H1 (cell line): Measurements from ENCODE around the gene PRSS23. TPM values are rescaled to one million over a fixed set of nuclear protein-coding genes. Genes with fewer than 3 reads are reported as not detected.

ENCODE experiments used
- CTCF ChIA-PET: fragments of 300-600 bp; sonication (Branson Sonifier 250); formaldehyde crosslinking; loops from one replicate; lab custom pipeline; 2021; ENCODE audit not compliant: partially characterized antibody; lab: Charles Lee
- POLR2A ChIA-PET: fragments of 300-600 bp; sonication (Branson Sonifier 250); formaldehyde crosslinking; loops from one replicate; lab custom pipeline; 2021; ENCODE audit warnings: inconsistent platforms; ENCODE audit not compliant: partially characterized antibody; lab: Charles Lee
- DNase-seq, 2 experiments: peaks; one replicate each; pipeline versions ENCODE4 v3.0.0 to v3.0.0-alpha.2; 2010 to 2022; ENCODE audit warnings: low spot score in 2 of 2, low read depth in 1 of 2, mixed read lengths in 1 of 2
- FAIRE-seq: peaks from 2 replicates; lab custom pipeline; 2011; peaks lifted over from hg19 to GRCh38; lab: Jason Lieb, UNC
- H2AFZ ChIP-seq: 2 replicates; pipeline ENCODE4 v1.8.1; 2012; ENCODE audit warnings: low read length, inconsistent platforms
- H2AK5ac ChIP-seq: 2 replicates; pipeline ENCODE4 v1.6.1; 2013; ENCODE audit warnings: low read depth, low read length
- H2BK120ac ChIP-seq: replicated peaks from 2 replicates; pipeline ENCODE3; 2013; ENCODE audit warnings: low read depth, low read length, inconsistent platforms
- H2BK12ac ChIP-seq: 2 replicates; pipeline ENCODE4 v1.6.1; 2013; ENCODE audit warnings: low read depth, low read length
- H2BK15ac ChIP-seq: 2 replicates; pipeline ENCODE4 v1.6.1; 2013; ENCODE audit warnings: low read length
- H2BK20ac ChIP-seq: 2 replicates; pipeline ENCODE4 v1.6.1; 2013; ENCODE audit warnings: low read length
- H2BK5ac ChIP-seq: 2 replicates; pipeline ENCODE4 v1.6.1; 2013; ENCODE audit warnings: low read depth, low read length
- H3K14ac ChIP-seq: 2 replicates; pipeline ENCODE4 v1.6.1; 2013; ENCODE audit warnings: inconsistent platforms; ENCODE audit not compliant: insufficient read length
- H3K18ac ChIP-seq: 2 replicates; pipeline ENCODE4 v1.6.1; 2013; ENCODE audit warnings: low read length; ENCODE audit errors: extremely low read depth
- H3K23ac ChIP-seq: 2 replicates; pipeline ENCODE4 v1.6.1; 2013; ENCODE audit warnings: inconsistent platforms; ENCODE audit not compliant: insufficient read length
- H3K23me2 ChIP-seq: 2 replicates; pipeline ENCODE4 v1.6.1; 2013; ENCODE audit warnings: low read depth, low read length
- H3K27ac ChIP-seq: 2 replicates; pipeline ENCODE4 v1.6.1; 2011; ENCODE audit warnings: low read depth, low read length, inconsistent platforms
- H3K27me3 ChIP-seq, 4 experiments: replicated peaks in 1 of 4; 1 replicate in 1 of 4; 2 replicates in 3 of 4; pipeline versions ENCODE4 v1.6.1 to v1.8.1; 2011 to 2013; ENCODE audit warnings: low read length in 3 of 4, mild to moderate bottlenecking in 3 of 4, inconsistent platforms in 2 of 4, mixed read lengths in 2 of 4, moderate library complexity in 1 of 4; ENCODE audit not compliant: control insufficient read depth in 3 of 4, insufficient read depth in 3 of 4; ENCODE audit errors: extremely low read depth in 1 of 4
- H3K36me3 ChIP-seq, 4 experiments: 2 replicates each; pipeline versions ENCODE4 v1.6.1 to v1.8.1; 2011 to 2013; ENCODE audit warnings: mild to moderate bottlenecking in 4 of 4, low read length in 3 of 4, moderate library complexity in 2 of 4, control low read depth in 1 of 4, inconsistent platforms in 1 of 4; ENCODE audit not compliant: insufficient read depth in 4 of 4, control insufficient read depth in 2 of 4
- H3K4ac ChIP-seq: replicated peaks from 2 replicates; pipeline ENCODE3; 2013; ENCODE audit warnings: low read length, low read depth, mixed read lengths, inconsistent platforms; ENCODE audit not compliant: insufficient read length
- H3K4me1 ChIP-seq, 4 experiments: replicated peaks in 1 of 4; 1 replicate in 1 of 4; 2 replicates in 3 of 4; pipeline versions ENCODE4 v1.6.1 to v1.8.1; 2011 to 2013; ENCODE audit warnings: low read length in 3 of 4, inconsistent platforms in 2 of 4, mixed read lengths in 1 of 4; ENCODE audit not compliant: insufficient read depth in 4 of 4, control insufficient read depth in 3 of 4
- H3K4me2 ChIP-seq, 2 experiments: 2 replicates each; pipeline versions ENCODE4 v1.6.1 to v1.8.1; 2011 to 2013; ENCODE audit warnings: low read depth in 2 of 2, low read length in 2 of 2, control low read depth in 1 of 2, inconsistent platforms in 1 of 2, mild to moderate bottlenecking in 1 of 2; ENCODE audit not compliant: insufficient read depth in 1 of 2
- H3K4me3 ChIP-seq, 4 experiments: fragments of 200-600, 300-600 bp in 1 of 4; sonication (generic), shearing (Covaris generic), sonication (Bioruptor Twin) in 1 of 4; 2 replicates each; pipeline versions ENCODE4 v1.5.1 to v1.8.1; 2011 to 2016; ENCODE audit warnings: low read length in 4 of 4, low read depth in 3 of 4, control low read depth in 2 of 4, inconsistent platforms in 2 of 4, mild to moderate bottlenecking in 2 of 4, mixed read lengths in 1 of 4, moderate library complexity in 1 of 4; ENCODE audit not compliant: insufficient read depth in 2 of 4; ENCODE audit errors: extremely low read depth in 1 of 4
- H3K56ac ChIP-seq: replicated peaks from 2 replicates; pipeline ENCODE3; 2013; ENCODE audit warnings: low read depth, mild to moderate bottlenecking, mixed read lengths, low read length, inconsistent platforms; ENCODE audit not compliant: insufficient read length
- H3K79me1 ChIP-seq: 2 replicates; pipeline ENCODE4 v1.6.1; 2013; ENCODE audit warnings: low read depth, low read length, control low read depth
- H3K79me2 ChIP-seq, 2 experiments: 2 replicates each; pipeline versions ENCODE4 v1.6.1 to v1.8.1; 2012 to 2013; ENCODE audit warnings: low read length in 2 of 2, mild to moderate bottlenecking in 2 of 2, inconsistent platforms in 1 of 2; ENCODE audit not compliant: insufficient read depth in 2 of 2, control insufficient read depth in 1 of 2
- H3K9ac ChIP-seq, 4 experiments: replicated peaks in 1 of 4; 1 replicate in 1 of 4; 2 replicates in 3 of 4; pipeline versions ENCODE4 v1.6.1 to v1.8.1; 2011 to 2013; ENCODE audit warnings: low read depth in 3 of 4, low read length in 3 of 4, control low read depth in 2 of 4, mild to moderate bottlenecking in 2 of 4, moderate library complexity in 2 of 4, inconsistent platforms in 1 of 4; ENCODE audit errors: extremely low read depth in 1 of 4
- H3K9me3 ChIP-seq, 2 experiments: 2 replicates each; pipeline versions ENCODE4 v1.6.1 to v1.8.1; 2012 to 2013; ENCODE audit warnings: mild to moderate bottlenecking in 2 of 2, moderate library complexity in 2 of 2, control low read depth in 1 of 2, inconsistent platforms in 1 of 2, low read depth in 1 of 2, low read length in 1 of 2, mixed read lengths in 1 of 2; ENCODE audit not compliant: insufficient read depth in 2 of 2
- H4K20me1 ChIP-seq, 2 experiments: replicated peaks in 1 of 2; 2 replicates each; pipeline versions ENCODE3 to v1.8.1; 2011 to 2013; ENCODE audit warnings: inconsistent platforms in 2 of 2, low read length in 2 of 2, mild to moderate bottlenecking in 1 of 2; ENCODE audit not compliant: insufficient read depth in 2 of 2, control insufficient read depth in 1 of 2
- H4K5ac ChIP-seq: 2 replicates; pipeline ENCODE4 v1.6.1; 2013; ENCODE audit warnings: low read length, low read depth, mixed read lengths, inconsistent platforms; ENCODE audit not compliant: insufficient read length
- H4K8ac ChIP-seq: 2 replicates; pipeline ENCODE4 v1.8.0; 2013; ENCODE audit warnings: mild to moderate bottlenecking, moderate library complexity, low read length, inconsistent platforms; ENCODE audit not compliant: insufficient read depth; ENCODE audit errors: extremely low read depth
- H4K91ac ChIP-seq: replicated peaks from 2 replicates; pipeline ENCODE3; 2013; ENCODE audit warnings: low read length, mixed read lengths, inconsistent platforms; ENCODE audit not compliant: insufficient read length
- POU5F1 ChIP-seq: IDR thresholded peaks from 2 replicates; pipeline ENCODE4 v1.6.1; 2011; ENCODE audit warnings: low read depth, mild to moderate bottlenecking, low read length, moderate library complexity
- SUZ12 ChIP-seq: fragments of 200-600 bp; sonication (generic); IDR thresholded peaks from 2 replicates; pipeline ENCODE4 v1.6.1; 2012; ENCODE audit warnings: mild to moderate bottlenecking, inconsistent platforms, low read length, moderate library complexity, mixed read lengths
- ZNF274 ChIP-seq: IDR thresholded peaks from 2 replicates; pipeline ENCODE4 v1.7.0; 2012; ENCODE audit warnings: low read length, borderline replicate concordance; ENCODE audit errors: extremely low read depth
- WGBS, 2 experiments: shearing (Covaris generic) in 1 of 2; methylation state at CpG; one replicate each; pipeline versions ENCODE4 v1.1.6 to v1.1.7; 2013 to 2015; ENCODE audit warnings: low lambda C conversion rate in 2 of 2, mixed read lengths in 2 of 2, inconsistent platforms in 1 of 2, low coverage in 1 of 2, missing lambda C conversion rate in 1 of 2; ENCODE audit not compliant: insufficient replicate concordance in 2 of 2, insufficient coverage in 1 of 2, insufficient read length in 1 of 2; ENCODE audit errors: extremely low coverage in 1 of 2, missing lambda C conversion rate in 1 of 2; 5-methylcytosine and 5-hydroxymethylcytosine counted together
- polyA plus RNA-seq, 7 experiments: library from polyadenylated mRNA; depleted of rRNA in 3 of 7; stranded (reverse) in 5 of 7; unstranded in 2 of 7; fragments of >200 nt in 5 of 7; fragments of 200-250 nt in 2 of 7; gene quantifications; 1 replicate in 5 of 7; 2 replicates in 1 of 7; 4 replicates in 1 of 7; pipeline versions ENCODE4 v1.2.1 to v1.2.3, GENCODE V29; 2011 to 2013; ENCODE audit warnings: missing spikeins in 2 of 7, mixed read lengths in 2 of 7
- total RNA-seq: library from RNA; stranded (reverse); fragmentation: NEBNext Ultra II Directional; extraction: Animal tissue kit (Norgen Biotek cat#: 25700); gene quantifications from 2 replicates; pipeline ENCODE4 v1.2.1, GENCODE V29; 2021

The PRSS23 gene
- total and polyA plus RNA-seq, 2 of the 8 experiments (the other 6 are each of a cell fraction or from before 2014, with no cell fraction given) = 4.4 to 5.6 TPM

DNA sequence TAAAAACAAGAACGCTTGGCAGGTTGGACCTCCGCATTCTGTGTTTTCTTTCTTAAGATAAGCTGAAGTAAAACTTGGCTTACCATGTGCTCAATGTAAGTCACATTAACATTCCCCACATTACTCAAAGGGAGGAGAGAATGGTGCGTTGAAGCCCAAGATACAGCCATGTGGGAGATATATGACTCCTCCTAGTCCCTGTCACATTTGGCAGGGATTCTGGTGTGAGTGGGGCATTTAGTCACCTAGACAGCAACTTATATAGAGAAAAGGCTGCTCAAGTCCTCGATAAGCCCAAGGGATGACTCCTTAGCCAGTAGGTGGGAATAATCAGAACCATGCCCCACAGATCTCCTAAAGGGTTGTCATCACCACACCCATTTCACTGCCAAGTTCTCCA lies 4.6 kb downstream of the PRSS23 start:
- Histone ChIP-seq H3K4me3 (no peak overlapping the region), H2BK15ac (no peak overlapping the region), H2AFZ (no peak overlapping the region), H3K23ac (no peak overlapping the region), H2AK5ac (no peak overlapping the region), H3K79me1 (no peaks in the 10 kb centered on the region), H4K5ac (no peak overlapping the region), H4K8ac (no peak overlapping the region), H4K20me1 (no peaks in the 10 kb centered on the region), H3K9ac (no peak overlapping the region), H3K9me3 (no peaks in the 10 kb centered on the region), H3K36me3 (no peaks in the 10 kb centered on the region), H3K27ac (no peak overlapping the region), H3K18ac (no peak overlapping the region), H3K4ac (no peak overlapping the region), H2BK5ac (no peak overlapping the region), H3K23me2 (peaks cover 7% of the 10 kb centered on the region; the same call in 1 of the 2 replicates), H3K27me3 (peaks cover 0 to 16% (median 9%) of the 10 kb centered on the region in 4 experiments; a peak in 3 of 7 replicates), H4K91ac (no peak overlapping the region), H2BK20ac (no peak overlapping the region), H2BK12ac (no peak overlapping the region), H3K14ac (no peak overlapping the region), H3K4me1 (peaks cover 0 to 10% (median 7%) of the 10 kb centered on the region in 4 experiments; a peak in 5 of 7 replicates), H2BK120ac (no peak overlapping the region), H3K4me2 (no peak overlapping the region), H3K56ac (no peak overlapping the region), H3K79me2 (no peaks in the 10 kb centered on the region)
- FAIRE-seq = no peak
- CTCF ChIA-PET = interaction anchor here (1.0 to 2.1 kb wide), 6 partner anchors 8 to 353 kb away, joined by 3 to 9 read pairs (median 4); no protein-coding TSS in a partner anchor
- TF ChIP-seq POU5F1 = no peak
- no peak for TF ChIP-seq ZNF274
- no peak for TF ChIP-seq SUZ12
- WGBS, 2 experiments = 94% methylated on average over 4 of the region's 4 CpGs; no CpG with 5 or more reads in 1 of the 2 experiments
- DNase-seq = no peak
- POLR2A ChIA-PET = no interaction called here
